ENCODE results near the gene KRTAP10-11.
"Not testable (repeated sequence)": the region's sequence is repeated elsewhere in the genome, so short reads cannot be mapped to it uniquely, and the experiment has no call there.

The KRTAP10-11 gene

GRCh38 chr21:44664691-44665090, 18.5 kb downstream of the KRTAP10-11 start:
- DNase-seq (ENCODE audit: low spot score): no peak

- DNase-seq (ENCODE audit: low spot score): no peak
Measured at GRCh38 chr21:44666401-44667320, 20.4 kb downstream of the KRTAP10-11 start, which contains the start of gene KRTAP12-2. Gene KRTAP12-2 (minus strand): TSS chr21:44666927. CDS start chr21:44666886, 41 bp downstream.

- no peak for DNase-seq (ENCODE audit: low spot score)
Measured at GRCh38 chr21:44667612-44668011, 21.4 kb downstream of the KRTAP10-11 start.

GRCh38 chr21:44670642-44671432, 24.6 kb downstream of the KRTAP10-11 start:
- DNase-seq (ENCODE audit: low spot score): no peak

GRCh38 chr21:44671911-44672310, 25.7 kb downstream of the KRTAP10-11 start:
- DNase-seq (ENCODE audit: low spot score): no peak

- DNase-seq (ENCODE audit: low spot score): no peak
Measured at GRCh38 chr21:44677881-44678280, 31.7 kb downstream of the KRTAP10-11 start.

GRCh38 chr21:44681152-44681551, 34.9 kb downstream of the KRTAP10-11 start:
- no peak for DNase-seq (ENCODE audit: low spot score)

- no peak for DNase-seq (ENCODE audit: low spot score)
Measured at GRCh38 chr21:44681861-44682579, 35.8 kb downstream of the KRTAP10-11 start, which contains the start of gene KRTAP12-1. Gene KRTAP12-1 (minus strand): TSS chr21:44682163. CDS start chr21:44682123, 40 bp downstream.

GRCh38 chr21:44682580-44683151, 36.5 kb downstream of the KRTAP10-11 start:
- no peak for DNase-seq (ENCODE audit: low spot score)

GRCh38 chr21:44684077-44684476, 37.9 kb downstream of the KRTAP10-11 start:
- DNase-seq (ENCODE audit: low spot score): no peak

- DNase-seq (ENCODE audit: low spot score): no peak
Measured at GRCh38 chr21:44684483-44684882, 38.3 kb downstream of the KRTAP10-11 start.

- DNase-seq (ENCODE audit: low spot score): not testable (repeated sequence)
Measured at GRCh38 chr21:44685050-44685449, 38.8 kb downstream of the KRTAP10-11 start.

GRCh38 chr21:44686000-44686781, 40.0 kb downstream of the KRTAP10-11 start:
- no peak for DNase-seq (ENCODE audit: low spot score)

- no peak for DNase-seq (ENCODE audit: low spot score)
Measured at GRCh38 chr21:44686843-44687561, 40.8 kb downstream of the KRTAP10-11 start.

- no peak for DNase-seq (ENCODE audit: low spot score)
Measured at GRCh38 chr21:44687671-44688070, 41.5 kb downstream of the KRTAP10-11 start.

GRCh38 chr21:44689740-44690139, 43.5 kb downstream of the KRTAP10-11 start:
- DNase-seq (ENCODE audit: low spot score): not testable (repeated sequence)

GRCh38 chr21:44691686-44692085, 45.5 kb downstream of the KRTAP10-11 start:
- DNase-seq (ENCODE audit: low spot score): no peak

GRCh38 chr21:44692798-44693512, 46.7 kb downstream of the KRTAP10-11 start:
- DNase-seq (ENCODE audit: low spot score): no peak

- DNase-seq (ENCODE audit: low spot score): no peak
Measured at GRCh38 chr21:44694776-44695175, 48.6 kb downstream of the KRTAP10-11 start.
